GM19438 (cell line): ENCODE measurements around the gene C11orf24.
"Not testable (repeated sequence)": the region's sequence is repeated elsewhere in the genome, so short reads cannot be mapped to it uniquely, and the experiment has no call there.

Experiments
- ATAC-seq: cut with Tn5 transposase; IDR thresholded peaks from one replicate; pipeline ENCODE4 v1.9.1; 2021; ENCODE audit warnings: low read depth; ENCODE audit not compliant: unreplicated experiment

The C11orf24 gene

DNA sequence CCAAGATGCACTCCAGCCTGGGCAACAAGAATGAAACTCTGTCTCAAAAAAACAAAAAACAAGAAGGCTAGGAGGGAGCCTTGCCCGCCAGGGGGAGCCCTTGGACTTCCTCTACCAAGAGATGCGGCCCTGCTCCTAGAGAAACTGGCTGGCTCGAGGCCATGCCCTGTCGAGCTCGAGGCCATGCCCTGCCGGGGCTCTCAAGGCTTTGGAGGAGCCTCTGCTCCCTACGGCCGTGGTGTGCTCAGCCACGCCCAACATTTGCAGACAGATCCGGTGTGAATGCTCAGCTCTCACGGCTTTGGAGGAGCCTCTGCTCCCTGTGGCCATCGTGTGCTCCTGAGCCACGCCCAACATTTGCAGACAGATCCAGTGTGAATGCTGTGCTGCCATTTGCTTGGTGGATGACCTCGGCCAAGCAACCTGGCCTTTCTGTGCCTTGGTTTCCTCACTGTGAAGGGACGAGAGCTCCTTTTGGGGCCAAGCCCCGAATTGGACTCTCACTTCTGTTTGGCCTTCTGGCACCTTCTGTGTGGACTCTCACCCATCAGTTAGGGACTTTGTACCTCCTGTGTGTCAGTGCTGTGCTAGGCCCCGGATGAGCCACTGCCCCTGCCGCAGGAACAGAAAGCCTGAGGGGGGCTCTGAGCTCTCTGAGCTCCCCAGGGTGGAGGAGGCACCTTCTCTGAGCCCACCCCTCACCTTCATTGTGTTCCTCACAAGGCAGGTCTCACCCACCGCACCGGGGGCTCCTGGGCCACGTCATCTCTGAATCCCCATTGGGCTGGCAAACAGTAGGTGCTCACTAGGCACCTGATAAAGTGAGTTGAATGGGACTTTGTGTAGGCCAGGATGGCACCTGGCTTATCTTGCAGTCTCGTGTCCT is 14.1 kb downstream of the C11orf24 start:
- ATAC-seq: no peak

DNA sequence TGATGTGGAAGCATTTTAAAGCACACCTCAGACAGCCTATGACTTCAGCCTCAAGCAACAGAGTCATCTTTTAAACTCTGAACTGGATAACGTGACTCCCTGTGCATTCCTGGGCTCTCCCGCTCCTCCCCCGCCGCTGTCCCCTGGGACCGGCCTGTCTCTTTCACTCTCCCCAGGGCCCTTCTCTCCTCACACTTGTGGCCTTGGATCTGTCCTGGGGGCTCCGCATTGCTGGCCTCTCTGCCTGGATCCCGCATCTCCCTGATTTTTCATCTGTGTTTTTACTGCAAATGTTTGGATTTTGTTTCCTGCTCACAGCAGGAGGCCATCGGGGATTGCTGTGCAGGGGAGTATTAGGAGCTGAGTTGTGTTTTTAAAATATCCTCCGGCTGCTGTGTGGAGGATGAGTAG is 15.4 kb downstream of the C11orf24 start:
- no peak for ATAC-seq

DNA sequence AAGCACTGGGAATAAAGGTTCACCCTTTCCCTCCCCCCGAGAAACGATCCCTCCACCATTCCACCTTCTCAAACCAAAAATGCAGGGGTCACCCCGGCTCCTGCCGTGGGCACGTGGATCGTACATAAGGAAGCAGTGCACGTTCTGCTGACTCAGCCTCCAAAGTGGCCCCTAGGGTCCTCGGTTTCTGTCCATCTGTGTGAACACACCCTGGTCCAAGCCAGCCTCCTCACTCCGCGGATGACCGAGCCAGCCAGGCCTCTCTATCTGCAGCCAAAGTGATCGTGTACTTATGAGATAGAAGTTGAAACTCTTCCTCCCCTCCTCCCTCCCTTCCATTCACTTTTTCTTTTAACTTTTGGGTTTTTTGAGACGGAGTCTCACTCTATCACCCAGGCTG is 16.2 kb downstream of the C11orf24 start:
- no peak for ATAC-seq

DNA sequence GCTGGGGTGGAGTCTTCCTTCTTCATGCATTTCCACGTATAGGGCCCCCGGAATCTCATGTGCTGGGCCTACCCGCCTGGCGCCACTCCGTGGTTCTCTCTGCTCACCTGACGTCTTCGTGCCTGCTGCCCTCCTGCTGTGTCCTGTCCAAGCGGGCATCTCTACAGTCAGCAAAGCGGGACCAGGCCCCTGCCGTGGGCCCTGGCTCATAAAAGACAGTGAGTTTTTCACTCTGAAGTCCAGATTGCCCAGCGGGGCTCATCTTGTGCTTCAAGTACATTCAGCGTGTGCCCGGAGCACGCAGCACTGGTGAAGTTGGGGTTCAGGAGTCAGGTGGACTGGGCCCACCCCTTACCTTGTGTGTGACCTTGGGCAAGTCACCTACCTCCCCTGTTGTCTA is 17.4 kb downstream of the C11orf24 start:
- ATAC-seq: no peak

DNA sequence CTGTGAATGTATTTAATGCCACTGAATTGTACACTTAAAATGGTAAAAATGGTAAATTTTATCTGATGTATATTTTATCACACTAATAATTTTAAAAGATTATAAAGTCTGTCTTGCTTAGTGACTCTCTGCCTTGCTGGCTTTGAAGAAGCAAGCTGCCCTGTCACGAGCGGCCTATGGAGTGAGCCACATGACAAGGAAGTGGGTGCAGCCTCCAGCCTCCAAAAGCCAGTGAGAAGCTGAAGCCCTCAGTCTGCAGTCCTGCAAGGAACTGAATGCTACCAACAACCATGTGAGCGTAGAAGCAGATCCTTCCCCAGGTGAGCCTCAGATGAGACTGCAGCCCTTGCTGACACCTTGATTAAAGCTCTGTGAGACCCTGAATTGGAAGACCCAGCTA is 20.0 kb downstream of the C11orf24 start:
- no peak for ATAC-seq

DNA sequence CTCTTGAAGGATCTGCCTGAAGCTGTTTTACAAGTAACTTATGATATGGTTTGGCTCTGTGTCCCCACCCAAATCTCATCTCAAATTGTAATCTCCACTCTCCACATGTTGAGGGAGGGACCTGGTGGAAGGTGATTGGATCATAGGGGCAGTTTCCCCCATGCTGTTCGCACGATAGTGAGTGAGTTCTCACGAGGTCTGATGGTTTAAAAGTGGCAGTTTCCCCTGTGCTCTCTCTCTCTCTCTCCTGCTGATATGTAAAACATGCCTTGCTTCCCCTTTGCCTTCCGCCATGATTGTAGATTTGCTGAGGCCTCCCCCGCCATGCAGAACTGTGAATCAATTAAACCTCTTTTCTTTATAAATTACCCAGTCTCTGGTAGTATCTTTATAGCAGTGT is 26.9 kb downstream of the C11orf24 start:
- not testable (repeated sequence) for ATAC-seq

DNA sequence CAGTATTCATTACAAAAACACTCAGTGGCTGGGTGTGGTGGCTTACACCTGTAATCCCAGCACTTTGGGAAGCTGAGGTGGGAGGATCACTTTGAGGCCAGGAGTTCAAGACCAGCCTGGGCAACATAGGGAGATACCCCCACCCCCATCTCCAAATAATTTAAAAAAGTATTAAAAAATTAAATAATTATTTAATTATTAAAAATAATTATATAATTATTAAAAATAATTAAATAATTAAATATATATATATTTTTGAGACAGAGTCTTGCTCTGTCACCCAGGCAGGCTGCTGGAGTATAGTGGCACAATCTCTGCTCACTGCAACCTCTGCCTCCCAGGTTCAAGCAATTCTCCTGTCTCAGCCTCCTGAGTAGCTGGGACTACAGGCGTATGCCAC is 27.9 kb downstream of the C11orf24 start:
- not testable (repeated sequence) for ATAC-seq

DNA sequence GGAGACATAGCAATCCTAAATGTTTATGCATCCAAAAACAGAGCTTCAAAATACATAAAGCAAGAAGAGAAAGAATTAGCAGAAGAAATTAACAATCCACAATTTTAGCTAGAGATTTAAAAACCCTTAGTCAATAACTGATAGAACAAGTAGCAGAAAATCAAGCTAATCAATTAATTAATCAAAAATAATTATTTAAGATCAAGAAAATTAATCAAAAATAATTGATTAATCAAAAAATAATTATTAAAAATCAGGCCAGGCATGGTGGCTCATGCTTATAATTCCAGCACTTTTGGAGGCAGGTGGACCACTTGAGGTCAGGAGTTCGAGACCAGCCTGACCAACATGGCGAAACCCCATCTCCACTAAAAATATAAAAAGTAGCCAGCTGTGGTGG is 29.2 kb downstream of the C11orf24 start:
- ATAC-seq: no peak

DNA sequence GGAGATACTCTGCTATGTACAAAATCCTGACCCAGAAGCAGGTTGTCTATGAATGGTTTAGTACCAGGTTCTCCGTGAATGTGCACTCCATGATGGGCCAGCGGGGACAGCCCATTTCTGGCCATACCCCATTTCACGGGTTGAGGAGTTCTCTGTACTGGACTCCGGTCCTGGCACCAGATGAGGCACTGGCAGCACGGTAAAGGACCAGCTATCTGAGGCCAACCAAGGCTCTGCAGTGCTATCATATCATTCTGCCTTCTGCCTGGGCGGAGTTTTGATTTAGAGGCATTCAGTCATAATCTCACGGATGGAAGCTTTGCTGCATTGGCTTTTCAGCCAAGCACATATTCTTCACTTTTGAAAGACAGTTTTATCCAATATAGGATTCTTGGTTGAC is 40.2 kb downstream of the C11orf24 start:
- no peak for ATAC-seq

DNA sequence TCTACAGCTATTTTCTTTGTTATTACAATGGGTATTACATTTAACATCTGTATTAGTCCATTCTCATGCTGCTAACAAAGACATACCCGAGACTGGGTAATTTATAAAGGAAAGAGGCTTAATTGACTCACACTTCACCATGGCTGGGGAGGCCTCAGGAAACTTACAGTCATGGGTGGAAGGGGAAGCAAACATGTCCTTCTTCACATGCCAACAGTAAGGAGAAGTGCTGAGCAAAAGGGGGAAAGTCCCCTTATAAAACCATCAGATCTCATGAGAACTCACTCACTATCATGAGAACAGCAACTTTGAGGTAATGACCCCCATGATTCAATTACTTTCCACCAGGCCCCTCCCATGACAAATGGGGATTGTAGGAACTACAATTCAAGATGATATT is 42.2 kb downstream of the C11orf24 start:
- no peak for ATAC-seq

DNA sequence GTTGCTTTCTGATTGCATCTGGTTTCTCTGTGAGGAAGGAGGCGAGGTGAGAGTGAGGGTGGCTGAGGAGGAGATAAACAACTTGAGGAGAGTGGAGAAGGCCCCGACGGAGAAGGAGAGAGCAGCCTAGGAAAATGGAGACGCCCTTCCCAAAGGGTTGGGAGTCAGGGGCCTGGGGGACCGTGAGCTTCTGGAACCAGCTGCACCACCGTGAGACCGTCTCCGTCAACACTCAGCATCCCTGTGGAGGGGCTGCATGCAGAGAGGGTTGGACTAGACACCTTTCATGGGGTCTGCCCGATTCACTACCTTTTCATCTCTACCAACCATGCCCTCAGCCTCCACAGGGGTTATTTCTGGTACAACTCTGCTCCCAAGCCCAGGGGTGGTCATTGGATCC is 45.4 kb downstream of the C11orf24 start:
- ATAC-seq: no peak

DNA sequence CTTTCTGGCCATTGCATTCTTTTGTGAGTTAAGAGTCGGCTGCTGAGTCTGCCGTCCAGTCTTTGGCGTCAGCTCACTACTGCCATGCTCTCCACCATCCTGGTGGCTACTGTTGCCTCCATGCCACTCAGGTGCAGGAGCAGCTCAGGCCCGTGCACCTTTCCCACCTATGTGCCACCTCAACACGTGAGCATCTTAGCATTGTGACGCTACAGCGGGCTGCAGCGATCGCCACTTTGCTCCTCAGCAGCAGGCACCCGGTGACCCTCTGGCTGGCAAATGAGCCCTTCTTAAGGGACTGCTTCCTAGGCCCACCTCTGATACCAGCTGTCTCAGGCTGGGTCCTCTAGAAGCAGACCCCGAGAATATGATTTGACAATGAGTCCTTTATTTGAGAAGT is 47.2 kb downstream of the C11orf24 start:
- ATAC-seq: no peak

DNA sequence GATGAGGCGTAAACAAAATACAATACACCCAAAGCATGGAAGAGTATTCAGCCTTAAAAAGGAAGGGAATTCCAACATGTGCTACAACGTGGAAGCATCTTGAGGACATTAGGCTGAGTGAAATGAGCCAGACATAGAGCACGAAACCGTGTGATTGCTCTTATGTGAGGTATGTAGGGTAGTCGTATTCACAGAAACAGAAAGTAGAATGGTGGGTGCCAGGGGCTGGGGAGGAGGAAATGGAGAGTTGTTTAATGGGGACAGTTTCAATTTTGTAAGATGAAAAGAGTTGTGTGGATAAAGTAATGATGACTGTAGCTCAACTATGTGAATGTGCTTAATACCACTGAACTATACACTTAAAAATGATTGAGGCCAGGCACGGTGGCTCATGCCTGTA is 48.5 kb downstream of the C11orf24 start:
- no peak for ATAC-seq

DNA sequence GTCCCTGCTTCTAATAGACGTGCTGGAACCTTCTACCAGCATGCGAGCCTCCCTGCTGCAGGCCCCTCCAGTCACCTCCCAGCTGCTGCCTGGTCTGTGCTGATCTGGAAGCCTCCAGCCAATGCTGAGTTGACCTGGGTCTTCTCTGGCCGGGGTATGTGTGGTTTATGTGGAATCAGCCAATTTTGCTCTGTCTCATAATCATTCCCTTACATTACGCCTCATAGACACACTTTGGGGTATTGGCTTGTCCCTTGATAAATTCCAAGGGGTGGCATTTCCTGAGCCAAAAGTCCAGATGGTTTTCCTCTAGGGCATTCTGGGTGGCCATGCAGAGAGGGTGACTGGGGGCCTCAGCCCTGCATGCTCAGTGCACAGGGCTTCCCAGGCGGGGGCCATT is 50.4 kb downstream of the C11orf24 start:
- ATAC-seq: no peak

DNA sequence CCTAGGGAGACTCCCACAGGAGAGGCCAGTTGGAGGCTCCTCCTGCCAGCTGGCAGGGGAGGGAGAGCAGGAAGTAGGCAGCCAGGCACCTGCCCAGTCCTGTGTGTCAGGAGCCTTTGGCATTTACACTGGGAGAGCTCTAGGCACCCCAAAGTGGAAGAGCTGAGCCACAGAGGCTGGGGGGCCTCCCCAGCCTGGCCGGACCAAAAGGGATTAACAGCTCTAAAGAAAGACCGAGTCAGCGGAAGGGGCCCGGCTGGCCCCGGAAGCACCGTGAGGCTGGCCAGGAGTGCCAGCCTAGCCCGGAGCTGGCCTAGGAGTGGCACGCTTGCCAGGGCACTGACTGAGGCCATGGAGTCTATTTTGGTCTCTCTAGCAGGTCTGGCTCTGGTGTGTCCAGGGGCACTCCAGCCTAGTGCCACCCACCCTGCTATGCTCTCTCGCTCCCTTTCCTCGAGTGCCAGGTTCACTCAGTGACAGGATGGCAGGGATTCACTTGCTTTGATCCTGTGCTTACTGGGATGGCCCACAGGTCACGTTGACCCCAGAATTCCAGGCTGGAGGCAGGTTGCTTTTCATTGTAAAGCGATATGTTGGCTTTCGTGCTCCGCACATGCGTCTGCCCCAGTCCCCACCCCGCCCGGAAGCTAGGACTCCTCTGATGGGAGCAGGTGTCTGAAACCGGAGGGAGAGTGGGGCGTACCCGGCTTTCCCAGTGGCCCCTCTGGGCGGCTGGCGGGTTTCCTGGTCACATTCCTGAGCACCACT is 55.4 kb downstream of the C11orf24 start:
- no peak for ATAC-seq

DNA sequence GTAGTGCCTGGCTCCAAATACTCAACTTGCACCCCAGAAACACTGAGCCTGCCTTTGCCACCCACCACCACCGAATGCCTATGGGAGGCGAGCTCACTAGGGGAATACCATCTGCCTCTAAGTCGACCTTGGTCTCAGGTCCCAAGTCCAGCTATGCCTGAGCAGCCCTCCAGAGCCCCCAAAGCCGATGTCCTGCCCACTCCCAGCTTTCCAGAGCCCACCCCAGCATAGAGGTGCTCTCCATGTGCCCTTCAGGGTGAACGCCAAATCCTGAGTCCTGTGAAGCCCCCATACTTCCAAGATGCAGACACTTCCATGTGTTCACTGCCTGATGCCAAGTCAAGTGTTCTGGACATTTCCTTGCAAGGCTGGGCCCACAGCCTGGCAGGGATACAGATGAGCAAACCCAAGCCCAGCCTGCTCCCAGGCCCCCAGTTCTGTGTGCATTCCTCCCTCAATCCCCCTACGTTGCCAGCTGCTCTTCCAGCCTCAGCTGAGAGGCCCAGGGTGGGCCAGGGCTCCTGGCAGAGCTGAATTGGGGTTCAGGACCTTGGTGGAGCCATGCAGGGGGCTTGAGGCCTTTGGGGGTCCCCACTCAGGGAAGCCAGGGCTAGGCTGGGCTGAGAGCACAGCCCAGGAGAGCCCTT is 56.1 kb downstream of the C11orf24 start:
- ATAC-seq: no peak

DNA sequence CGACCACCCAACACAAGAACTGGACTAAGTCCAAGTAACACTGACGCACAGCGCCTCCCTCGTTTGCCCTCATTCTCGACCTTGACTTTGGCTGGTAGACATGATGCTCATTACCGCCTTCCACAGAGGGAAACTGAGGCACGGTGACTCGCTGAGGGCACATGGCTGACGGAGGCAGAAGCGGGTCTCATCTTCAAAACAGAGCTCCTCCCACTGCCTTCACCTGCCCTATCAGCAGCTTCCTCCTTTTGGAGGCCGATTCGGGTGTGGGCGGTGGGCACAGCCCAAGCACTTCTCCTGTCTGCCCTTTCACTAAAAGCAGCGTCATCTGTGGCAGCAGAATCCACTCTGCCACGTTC is 56.7 kb downstream of the C11orf24 start:
- no peak for ATAC-seq

DNA sequence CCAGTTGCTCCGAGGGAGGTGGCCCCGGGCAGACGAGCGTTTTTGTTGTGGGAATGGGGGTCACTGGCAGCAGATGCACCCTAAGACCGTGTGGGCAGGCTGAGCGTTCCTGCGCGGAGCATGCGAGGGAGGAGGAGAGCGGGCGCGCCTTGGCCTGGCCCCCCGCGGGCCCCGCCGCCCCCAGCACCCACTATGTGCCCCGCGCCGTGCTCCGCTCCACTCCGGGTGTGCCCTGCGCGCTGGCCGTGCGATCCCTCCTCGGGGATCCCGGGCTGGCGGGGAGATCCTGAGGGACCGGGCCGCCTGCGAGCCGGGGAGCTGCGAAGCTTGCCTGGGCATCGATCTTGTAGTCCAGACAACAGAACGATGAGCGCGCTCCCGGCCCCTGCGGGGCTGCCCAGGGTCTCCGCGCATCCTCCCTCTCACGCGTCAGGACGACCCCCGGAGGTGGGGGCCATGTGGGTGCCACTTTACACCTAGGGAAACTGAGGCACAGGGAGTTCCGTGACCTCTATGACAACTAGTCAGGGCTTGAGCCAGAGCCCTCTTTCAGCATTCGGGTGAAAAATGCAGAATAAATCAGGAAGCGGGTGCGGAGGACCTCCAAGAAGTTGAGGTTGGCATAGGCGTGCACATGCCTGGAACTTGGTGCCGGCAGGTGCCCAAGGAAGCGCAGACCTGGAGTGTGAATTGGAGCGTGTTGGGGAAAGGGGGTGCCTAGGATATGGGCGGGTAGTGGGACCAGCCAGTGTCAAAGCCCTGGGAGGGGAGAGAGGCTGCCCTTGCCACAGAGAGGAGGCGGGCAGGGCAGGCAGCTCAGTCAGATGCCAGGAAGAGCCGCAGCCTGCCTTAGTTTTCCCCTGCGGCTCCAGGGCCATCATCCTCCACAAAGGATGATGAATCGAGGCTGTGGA is 57.3 kb downstream of the C11orf24 start:
- no peak for ATAC-seq

DNA sequence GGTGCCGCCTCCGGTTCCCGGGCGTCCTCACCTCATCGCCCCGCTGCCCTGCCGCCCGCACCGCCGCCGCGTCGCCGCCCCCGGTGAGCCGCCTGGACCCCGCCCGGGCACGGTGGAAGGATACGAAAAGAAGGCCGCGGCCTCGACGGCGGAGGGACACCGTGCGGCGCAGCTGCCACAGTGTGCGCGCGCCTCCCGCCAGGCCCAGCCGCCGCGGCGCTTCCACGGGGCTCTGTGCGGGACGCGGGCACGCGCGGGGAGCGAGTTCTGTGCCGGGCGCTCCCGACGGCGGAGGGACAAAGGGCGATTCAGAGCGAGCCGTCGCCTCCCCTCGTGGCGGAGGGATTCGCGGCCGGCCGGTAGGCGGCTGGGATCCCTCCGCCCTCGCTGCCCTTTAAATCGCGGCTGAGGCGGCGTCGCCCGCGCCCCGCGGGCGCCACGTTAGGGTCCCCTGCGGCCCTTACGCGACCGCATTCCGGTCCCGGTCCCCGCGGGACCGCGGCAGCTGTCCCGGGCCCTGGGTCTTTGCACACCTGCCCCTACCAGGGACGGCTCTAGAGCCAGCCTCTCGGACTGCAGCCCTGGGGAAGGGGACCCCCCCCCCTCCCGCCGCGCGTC is 58.1 kb downstream of the C11orf24 start:
- no peak for ATAC-seq

DNA sequence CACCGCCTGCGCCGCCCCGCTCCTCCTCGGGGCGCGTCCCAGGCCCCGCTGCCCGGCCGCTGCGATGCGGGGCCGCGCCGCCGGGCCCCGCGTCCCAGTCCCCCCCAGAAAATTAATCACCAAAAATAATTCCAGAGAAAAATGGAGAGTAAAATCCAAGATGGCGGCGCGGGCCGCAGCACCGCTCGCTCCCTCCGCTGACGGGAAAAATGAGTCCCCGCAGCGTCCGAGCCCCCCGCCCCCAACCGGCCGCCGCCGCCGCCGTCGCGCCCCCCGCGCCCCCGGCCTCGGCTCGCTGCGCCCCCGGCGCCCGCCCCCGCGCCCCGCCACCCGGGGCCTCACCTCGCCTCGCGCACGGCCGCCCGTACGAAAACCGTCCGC is 58.6 kb downstream of the C11orf24 start, which contains the start of gene KMT5B:
Gene KMT5B (minus strand): TSS at position 162 of the 381 bp plus-strand sequence. CDS start 23,220 bp downstream, outside the sequence.
- ATAC-seq: no peak
